MM.1S (cell line): ENCODE data around the gene PCDH18.

Experiments
- EZH2 ChIP-seq: fragments of 300-600 bp; sonication (generic); optimal IDR thresholded peaks from 2 replicates; pipeline ENCODE3; 2017; ENCODE audit warnings: low read depth, mild to moderate bottlenecking, antibody characterized with exemption, low read length, mixed read lengths
- EZH2phosphoT487 ChIP-seq: fragments of 300-600 bp; sonication (generic); IDR thresholded peaks from 2 replicates; pipeline ENCODE4 v1.6.1; 2018; ENCODE audit warnings: antibody characterized with exemption, low read length
- TF ChIP-seq, protein P1 (sequence below): fragments of 300-600 bp; sonication (generic); IDR thresholded peaks from 2 replicates; pipeline ENCODE4 v1.5.1; 2016; ENCODE audit warnings: antibody characterized with exemption, low read length, mixed read lengths

DNA sequence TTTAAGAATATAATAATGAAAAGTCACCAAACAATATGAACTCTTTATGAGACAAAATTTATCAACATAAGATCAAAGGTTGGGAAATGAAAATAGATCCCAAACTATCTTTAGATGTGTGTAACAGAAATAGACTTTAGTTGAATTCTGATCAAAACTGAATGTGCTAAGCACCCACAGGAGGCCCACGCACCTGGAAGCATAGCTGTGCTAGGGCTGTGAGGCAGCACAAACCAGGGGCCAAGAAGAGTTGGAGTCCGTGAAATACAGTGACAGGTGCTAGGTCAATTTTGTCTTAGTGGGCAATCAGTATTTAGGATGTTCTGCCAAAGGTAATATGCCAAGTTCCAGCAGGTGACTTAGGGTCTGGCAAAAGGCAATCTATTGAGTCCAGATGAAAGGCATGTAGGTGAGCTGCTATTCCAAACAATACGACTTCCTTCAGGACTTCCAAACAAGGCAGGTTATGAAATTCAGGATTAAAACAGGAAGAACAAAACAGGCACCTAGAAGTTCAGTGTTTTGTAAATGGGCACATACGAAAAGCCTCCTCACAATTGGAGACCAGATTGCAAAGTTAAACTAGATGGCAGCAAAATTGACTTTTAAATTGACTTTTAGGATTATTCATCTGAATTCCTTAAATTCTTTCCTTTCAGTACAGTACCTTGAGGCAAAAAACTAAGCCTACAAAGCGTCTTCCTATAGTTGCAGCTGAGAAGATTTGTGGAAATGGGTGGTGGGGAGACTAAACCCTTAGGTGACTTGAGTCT lies 4.7 kb upstream of the PCDH18 start:
- TF ChIP-seq, protein P1, sequence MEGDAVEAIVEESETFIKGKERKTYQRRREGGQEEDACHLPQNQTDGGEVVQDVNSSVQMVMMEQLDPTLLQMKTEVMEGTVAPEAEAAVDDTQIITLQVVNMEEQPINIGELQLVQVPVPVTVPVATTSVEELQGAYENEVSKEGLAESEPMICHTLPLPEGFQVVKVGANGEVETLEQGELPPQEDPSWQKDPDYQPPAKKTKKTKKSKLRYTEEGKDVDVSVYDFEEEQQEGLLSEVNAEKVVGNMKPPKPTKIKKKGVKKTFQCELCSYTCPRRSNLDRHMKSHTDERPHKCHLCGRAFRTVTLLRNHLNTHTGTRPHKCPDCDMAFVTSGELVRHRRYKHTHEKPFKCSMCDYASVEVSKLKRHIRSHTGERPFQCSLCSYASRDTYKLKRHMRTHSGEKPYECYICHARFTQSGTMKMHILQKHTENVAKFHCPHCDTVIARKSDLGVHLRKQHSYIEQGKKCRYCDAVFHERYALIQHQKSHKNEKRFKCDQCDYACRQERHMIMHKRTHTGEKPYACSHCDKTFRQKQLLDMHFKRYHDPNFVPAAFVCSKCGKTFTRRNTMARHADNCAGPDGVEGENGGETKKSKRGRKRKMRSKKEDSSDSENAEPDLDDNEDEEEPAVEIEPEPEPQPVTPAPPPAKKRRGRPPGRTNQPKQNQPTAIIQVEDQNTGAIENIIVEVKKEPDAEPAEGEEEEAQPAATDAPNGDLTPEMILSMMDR, result no peak
- no peak for TF ChIP-seq EZH2
- TF ChIP-seq EZH2phosphoT487, result no peak
